ENCODE measurements around the gene PPP4R1. TPM values are rescaled to one million over a fixed set of nuclear protein-coding genes. Genes with fewer than 3 reads are reported as not detected.

Gene PPP4R1
- total RNA-seq, 1 experiment from 2014 or later: 106 TPM

GRCh38 chr18:9637036-9637767 lies 22.8 kb upstream of the PPP4R1 start:
- Histone ChIP-seq H3K23ac (ENCODE audit: insufficient read length, low read depth, low read length) (no peak overlapping the region), H3K9ac (ENCODE audit: extremely low read depth, insufficient read length, low read length) (no peak overlapping the region), H4K5ac (ENCODE audit: insufficient read length, low read depth, low read length) (no peak overlapping the region), H3K4me1 (ENCODE audit: insufficient read depth, low read length) (no peaks in the 10 kb centered on the region; the same call in 1 of the 2 replicates), H4K8ac (replicated peaks; ENCODE audit: insufficient read length, low read depth, low read length) (no peak overlapping the region), H2BK5ac (ENCODE audit: insufficient read length, low read length) (no peak overlapping the region), H3K18ac (ENCODE audit: insufficient read length, low read depth, low read length) (no peak overlapping the region), H3K56ac (ENCODE audit: insufficient read length, low read depth, low read length) (no peak overlapping the region), H3K4me2 (ENCODE audit: insufficient read depth, insufficient read length, low read length) (no peak overlapping the region), H3K27me3 (ENCODE audit: insufficient read depth, low read length) (no peaks in the 10 kb centered on the region), H2AFZ (ENCODE audit: low read length) (no peak overlapping the region), H2AK5ac (ENCODE audit: insufficient read length, low read length) (no peak overlapping the region), H3K14ac (ENCODE audit: insufficient read depth, low read length) (no peak overlapping the region), H3K79me2 (ENCODE audit: insufficient read depth, low read length) (no peaks in the 10 kb centered on the region), H3K23me2 (ENCODE audit: insufficient read length, low read depth, low read length, poor library complexity, severe bottlenecking) (no peaks in the 10 kb centered on the region), H2BK12ac (ENCODE audit: insufficient read length, low read depth, low read length) (no peak overlapping the region), H3T11ph (ENCODE audit: low read length) (no peak overlapping the region), H2BK20ac (ENCODE audit: low read depth, low read length, poor library complexity, severe bottlenecking) (no peak overlapping the region), H2BK15ac (ENCODE audit: low read depth, low read length) (no peak overlapping the region), H4K91ac (ENCODE audit: insufficient read length, low read depth, low read length) (no peak overlapping the region), H3K9me3 (ENCODE audit: control insufficient read depth, low read depth, low read length) (no peaks in the 10 kb centered on the region), H3K79me1 (ENCODE audit: insufficient read depth, low read depth, low read length, poor library complexity, severe bottlenecking) (no peaks in the 10 kb centered on the region), H3K27ac (ENCODE audit: insufficient read length, low read depth, low read length) (no peak overlapping the region), H4K20me1 (ENCODE audit: control insufficient read depth, insufficient read depth, insufficient read length) (no peaks in the 10 kb centered on the region), H3K4ac (ENCODE audit: low read depth, low read length) (no peak overlapping the region), H2BK120ac (ENCODE audit: low read depth, low read length, poor library complexity, severe bottlenecking) (no peak overlapping the region)
- TF ChIP-seq CTCF (conservative IDR thresholded peaks at IDR 0.05): no peak
- Mint-ChIP-seq H3K4me1 (peaks cover 15 to 21% of the 10 kb centered on the region in 2 experiments), H3K27me3 (ENCODE audit: low read depth) (no peaks in the 10 kb centered on the region), H3K4me3 (no peak overlapping the region), H3K9me3 (peaks cover 0 to 6% of the 10 kb centered on the region in 2 experiments; a peak in 2 of 5 replicates), H3K27ac (no peak overlapping the region), H3K36me3 (ENCODE audit: insufficient read depth in 1 of 3, low read depth in 3 of 3) (no peaks in the 10 kb centered on the region)
- WGBS (ENCODE audit: extremely low coverage, insufficient read length, low lambda C conversion rate): no CpG with 5 or more reads among the region's 11 CpGs
- no peak for DNase-seq

Measured in H9 (cell line).